Fibroblast of lung (primary cell): Measurements from ENCODE around the gene CCM2.

Experiments
- EZH2 ChIP-seq: IDR thresholded peaks from 2 replicates; pipeline ENCODE4 v1.5.1; 2012; ENCODE audit warnings: low read length, control low read depth, mild to moderate bottlenecking; ENCODE audit errors: missing control alignments
- TF ChIP-seq, protein P1 (sequence below), 2 donors: IDR thresholded peaks in 1 of 2; conservative IDR thresholded peaks in 1 of 2; 1 replicate in 1 of 2; 2 replicates in 1 of 2; pipeline ENCODE4 v1.5.1; 2011 to 2012; ENCODE audit warnings: low read length in 2 of 2, control low read depth in 1 of 2, inconsistent platforms in 1 of 2, low read depth in 1 of 2, mild to moderate bottlenecking in 1 of 2

DNA sequence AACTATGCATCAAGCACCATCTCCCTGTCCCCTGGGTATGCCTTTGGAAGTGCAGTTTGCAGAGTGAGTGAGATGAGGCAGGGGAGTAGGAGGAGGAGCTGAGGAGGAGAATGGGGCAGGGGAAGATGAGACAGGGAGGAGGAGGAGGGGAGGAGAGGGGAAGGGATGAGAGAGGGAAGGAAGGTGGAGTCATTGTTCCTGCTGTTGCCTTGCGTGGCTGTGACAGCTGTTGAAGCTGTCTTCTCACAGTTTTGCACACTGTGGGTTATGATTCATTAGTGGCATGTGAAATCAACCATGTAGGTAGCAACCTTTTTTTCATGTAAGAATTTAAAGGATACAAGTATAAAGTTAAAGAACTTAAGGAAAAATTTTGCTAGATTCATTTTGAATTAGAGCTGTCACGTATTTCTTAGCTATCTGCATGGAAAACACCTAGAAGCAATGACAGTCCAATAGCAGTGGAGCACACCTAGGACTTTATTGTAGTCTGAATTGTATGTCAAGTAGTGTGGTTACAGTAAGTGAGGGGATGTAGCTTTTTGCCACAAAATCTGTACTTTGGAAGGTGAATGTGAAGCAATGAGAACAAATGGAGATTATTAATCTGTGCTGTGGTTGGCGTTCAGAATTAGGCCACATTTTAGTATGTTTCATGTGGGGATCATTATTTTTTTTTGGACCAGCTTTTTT, 21.7 kb downstream of the CCM2 start:
- TF ChIP-seq, protein P1, sequence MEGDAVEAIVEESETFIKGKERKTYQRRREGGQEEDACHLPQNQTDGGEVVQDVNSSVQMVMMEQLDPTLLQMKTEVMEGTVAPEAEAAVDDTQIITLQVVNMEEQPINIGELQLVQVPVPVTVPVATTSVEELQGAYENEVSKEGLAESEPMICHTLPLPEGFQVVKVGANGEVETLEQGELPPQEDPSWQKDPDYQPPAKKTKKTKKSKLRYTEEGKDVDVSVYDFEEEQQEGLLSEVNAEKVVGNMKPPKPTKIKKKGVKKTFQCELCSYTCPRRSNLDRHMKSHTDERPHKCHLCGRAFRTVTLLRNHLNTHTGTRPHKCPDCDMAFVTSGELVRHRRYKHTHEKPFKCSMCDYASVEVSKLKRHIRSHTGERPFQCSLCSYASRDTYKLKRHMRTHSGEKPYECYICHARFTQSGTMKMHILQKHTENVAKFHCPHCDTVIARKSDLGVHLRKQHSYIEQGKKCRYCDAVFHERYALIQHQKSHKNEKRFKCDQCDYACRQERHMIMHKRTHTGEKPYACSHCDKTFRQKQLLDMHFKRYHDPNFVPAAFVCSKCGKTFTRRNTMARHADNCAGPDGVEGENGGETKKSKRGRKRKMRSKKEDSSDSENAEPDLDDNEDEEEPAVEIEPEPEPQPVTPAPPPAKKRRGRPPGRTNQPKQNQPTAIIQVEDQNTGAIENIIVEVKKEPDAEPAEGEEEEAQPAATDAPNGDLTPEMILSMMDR (conservative IDR thresholded peaks at IDR 0.05 in 1 of 2, IDR thresholded peaks at IDR 0.05 in 1 of 2; ENCODE audit: low read depth in 1 of 2, low read length in 2 of 2) = no peak
- TF ChIP-seq EZH2 = no peak
